ENCODE data around the gene FAM162A.
"Not testable (repeated sequence)": the region's sequence is repeated elsewhere in the genome, so short reads cannot be mapped to it uniquely, and the experiment has no call there.

Gene FAM162A

GRCh38 chr3:122416966-122417365 lies 33.0 kb downstream of the FAM162A start:
- in situ Hi-C loops (cut with HindIII; ENCODE audit: low sequenced_read_pairs): no loop called here

GRCh38 chr3:122421101-122421500 lies 37.1 kb downstream of the FAM162A start:
- in situ Hi-C loops (cut with HindIII; ENCODE audit: low sequenced_read_pairs): no loop called here

GRCh38 chr3:122421836-122422235 lies 37.9 kb downstream of the FAM162A start:
- in situ Hi-C loops (cut with HindIII; ENCODE audit: low sequenced_read_pairs): no loop called here

GRCh38 chr3:122427857-122428471 lies 44.0 kb downstream of the FAM162A start:
- in situ Hi-C loops (cut with HindIII; ENCODE audit: low sequenced_read_pairs): no loop called here

GRCh38 chr3:122430371-122430770 lies 46.4 kb downstream of the FAM162A start:
- in situ Hi-C loops (cut with HindIII; ENCODE audit: low sequenced_read_pairs): no loop called here

- in situ Hi-C loops (cut with HindIII; ENCODE audit: low sequenced_read_pairs): no loop called here
These were observed 52.0 kb downstream of the FAM162A start for GRCh38 chr3:122435950-122436349.

- in situ Hi-C loops (cut with HindIII; ENCODE audit: low sequenced_read_pairs): no loop called here
These were observed 59.1 kb downstream of the FAM162A start for GRCh38 chr3:122443090-122443489.

- in situ Hi-C loops (cut with HindIII; ENCODE audit: low sequenced_read_pairs): not testable (repeated sequence)
These were observed 59.9 kb downstream of the FAM162A start for GRCh38 chr3:122443762-122444490.

GRCh38 chr3:122444491-122444887 lies 60.5 kb downstream of the FAM162A start:
- in situ Hi-C loops (cut with HindIII; ENCODE audit: low sequenced_read_pairs): not testable (repeated sequence)

- in situ Hi-C loops (cut with HindIII; ENCODE audit: low sequenced_read_pairs): not testable (repeated sequence)
These were observed 64.2 kb downstream of the FAM162A start for GRCh38 chr3:122448218-122448617.

- in situ Hi-C loops (cut with HindIII; ENCODE audit: low sequenced_read_pairs): no loop called here
These were observed 67.4 kb downstream of the FAM162A start for GRCh38 chr3:122451371-122451770.

GRCh38 chr3:122456074-122456473 lies 72.1 kb downstream of the FAM162A start:
- in situ Hi-C loops (cut with HindIII; ENCODE audit: low sequenced_read_pairs): no loop called here

GRCh38 chr3:122457706-122458105 lies 73.7 kb downstream of the FAM162A start:
- in situ Hi-C loops (cut with HindIII; ENCODE audit: low sequenced_read_pairs): no loop called here

GRCh38 chr3:122458992-122459391 lies 75.0 kb downstream of the FAM162A start:
- in situ Hi-C loops (cut with HindIII; ENCODE audit: low sequenced_read_pairs): no loop called here

- in situ Hi-C loops (cut with HindIII; ENCODE audit: low sequenced_read_pairs): no loop called here
These were observed 77.8 kb downstream of the FAM162A start for GRCh38 chr3:122461806-122462205.
